HCT116 (cell line): ENCODE measurements around the gene ALX3. TPM values are rescaled to one million over a fixed set of nuclear protein-coding genes. Genes with fewer than 3 reads are reported as not detected.

Experiments used
- ATAC-seq: fragments of 200-7000 bp; cut with Tn5 transposase; 2 replicates; pipeline ENCODE4 v1.9.1; 2020; ENCODE audit warnings: mild to moderate bottlenecking, moderate library complexity
- BruUV-seq: library from RNA; stranded (reverse); fragments of 400-500 nt; replicated peaks from 2 replicates; lab custom pipeline; 2021; lab: Mats Ljungman, UMichigan
- CTCF ChIA-PET: fragments of 300-600 bp; sonication (Branson Sonifier 250); formaldehyde crosslinking; loops from one replicate; lab custom pipeline; 2021; ENCODE audit warnings: antibody characterized with exemption; lab: Charles Lee
- POLR2A ChIA-PET: fragments of 300-600, 350-600 bp; sonication (Branson Sonifier 250); formaldehyde crosslinking; loops from one replicate; lab custom pipeline; 2021; ENCODE audit warnings: antibody characterized with exemption; lab: Charles Lee
- RAD21 ChIA-PET, 2 experiments: fragments of 300-600 bp; sonication (Branson Sonifier 250); formaldehyde crosslinking; loops; one replicate each; lab custom pipeline; 2023; ENCODE audit warnings: low total read pairs in 2 of 2; ENCODE audit not compliant: uncharacterized antibody in 2 of 2, unreplicated experiment in 2 of 2, low non-redundant PET in 1 of 2; lab: Charles Lee
- DNase-seq: peaks from one replicate; pipeline ENCODE4 v3.0.0-alpha.2; 2010; ENCODE audit warnings: low read depth, low spot score
- H2AFZ ChIP-seq: fragments of 200-600 bp; shearing (Covaris generic), sonication (generic); 2 replicates; pipeline ENCODE4 v1.6.1; 2017; ENCODE audit warnings: low read depth, mixed run types, mixed read lengths, antibody characterized with exemption, low read length; ENCODE audit not compliant: poor library complexity, severe bottlenecking
- H3K27ac ChIP-seq: 2 replicates; pipeline ENCODE4 v1.5.1; 2012; ENCODE audit warnings: low read depth, low read length
- H3K27me3 ChIP-seq: fragments of 200-600 bp; sonication (generic); 2 replicates; pipeline ENCODE4 v1.6.1; 2016; ENCODE audit warnings: mixed run types, low read length, mixed read lengths; ENCODE audit not compliant: insufficient read depth
- H3K36me3 ChIP-seq, 2 experiments: fragments of 200-500 bp in 1 of 2; fragments of 200-600 bp in 1 of 2; sonication (Bioruptor generic) in 1 of 2; sonication (generic) in 1 of 2; 2 replicates each; pipeline versions ENCODE4 v1.5.1 to v1.6.1; 2014 to 2016; ENCODE audit warnings: low read length in 2 of 2, inconsistent platforms in 1 of 2, mixed read lengths in 1 of 2, mixed run types in 1 of 2; ENCODE audit not compliant: insufficient read depth in 2 of 2, control insufficient read depth in 1 of 2
- H3K4me1 ChIP-seq, 2 experiments: fragments of 200-600 bp in 1 of 2; sonication (generic) in 1 of 2; 2 replicates each; pipeline versions ENCODE4 v1.5.1 to v1.6.1; 2012 to 2017; ENCODE audit warnings: low read length in 2 of 2, inconsistent platforms in 1 of 2, mild to moderate bottlenecking in 1 of 2, mixed read lengths in 1 of 2, mixed run types in 1 of 2, moderate library complexity in 1 of 2; ENCODE audit not compliant: insufficient read depth in 2 of 2, control insufficient read depth in 1 of 2
- H3K4me2 ChIP-seq: fragments of 200-600 bp; sonication (generic); 2 replicates; pipeline ENCODE4 v1.6.1; 2017; ENCODE audit warnings: mixed run types, low read length, mixed read lengths
- H3K4me3 ChIP-seq, 2 experiments: fragments of 200-600 bp in 1 of 2; sonication (generic) in 1 of 2; replicated peaks in 1 of 2; 2 replicates each; pipeline ENCODE4 v1.5.1; 2011 to 2016; ENCODE audit warnings: low read length in 2 of 2, control low read depth in 1 of 2, low read depth in 1 of 2, mild to moderate bottlenecking in 1 of 2, mixed read lengths in 1 of 2, mixed run types in 1 of 2
- H3K79me2 ChIP-seq: fragments of 200-600 bp; sonication (generic); 2 replicates; pipeline ENCODE4 v1.6.1; 2017; ENCODE audit warnings: mild to moderate bottlenecking, mixed run types, low read length, moderate library complexity, mixed read lengths; ENCODE audit not compliant: insufficient read depth
- H3K9ac ChIP-seq: fragments of 200-600 bp; sonication (generic); 2 replicates; pipeline ENCODE4 v1.6.1; 2016; ENCODE audit warnings: low read length, mixed read lengths
- H3K9me2 ChIP-seq: fragments of 200-600 bp; sonication (generic), shearing (Covaris generic); 2 replicates; pipeline ENCODE4 v1.6.1; 2017; ENCODE audit warnings: mixed run types, mild to moderate bottlenecking, moderate library complexity; ENCODE audit not compliant: insufficient read depth
- H3K9me3 ChIP-seq, 2 experiments: fragments of 200-500 bp in 1 of 2; fragments of 200-600 bp in 1 of 2; sonication (Bioruptor generic) in 1 of 2; sonication (generic) in 1 of 2; 2 replicates each; pipeline ENCODE4 v1.6.1; 2014 to 2017; ENCODE audit warnings: low read length in 2 of 2, mixed read lengths in 2 of 2, inconsistent platforms in 1 of 2, low read depth in 1 of 2, mild to moderate bottlenecking in 1 of 2, mixed run types in 1 of 2, moderate library complexity in 1 of 2; ENCODE audit not compliant: control insufficient read depth in 1 of 2, insufficient read depth in 1 of 2
- H4K20me1 ChIP-seq: fragments of 200-600 bp; sonication (generic), shearing (Covaris generic); 2 replicates; pipeline ENCODE4 v1.6.1; 2017; ENCODE audit warnings: mixed run types, mild to moderate bottlenecking, moderate library complexity; ENCODE audit not compliant: insufficient read depth
- ATF3 ChIP-seq: IDR thresholded peaks from 2 replicates; pipeline ENCODE4 v1.6.1; 2012
- CEBPB ChIP-seq: IDR thresholded peaks from 2 replicates; pipeline ENCODE4 v1.6.1; 2012; ENCODE audit warnings: low read depth
- CTCF ChIP-seq, 3 experiments: fragments of 200-600 bp in 1 of 3; sonication (generic) in 1 of 3; IDR thresholded peaks in 2 of 3; conservative IDR thresholded peaks in 1 of 3; 2 replicates each; pipeline ENCODE4 v1.5.1; 2012 to 2017; ENCODE audit warnings: low read depth in 2 of 3, low read length in 2 of 3, antibody characterized with exemption in 1 of 3, borderline replicate concordance in 1 of 3, control low read depth in 1 of 3, mild to moderate bottlenecking in 1 of 3, mixed read lengths in 1 of 3, mixed run types in 1 of 3, moderate library complexity in 1 of 3; ENCODE audit not compliant: insufficient read depth in 1 of 3
- EGR1 ChIP-seq: IDR thresholded peaks from 2 replicates; pipeline ENCODE4 v1.6.1; 2012; ENCODE audit warnings: low read depth
- EZH2 ChIP-seq: fragments of 200-600 bp; sonication (generic); IDR thresholded peaks from 2 replicates; pipeline ENCODE4 v1.6.1; 2017; ENCODE audit warnings: antibody characterized with exemption, mixed run types
- EZH2phosphoT487 ChIP-seq: fragments of 200-600 bp; IDR thresholded peaks from 2 replicates; pipeline ENCODE4 v1.6.1; 2018; ENCODE audit warnings: antibody characterized with exemption, borderline replicate concordance
- JUND ChIP-seq: IDR thresholded peaks from 2 replicates; pipeline ENCODE4 v1.6.1; 2012
- MAX ChIP-seq: IDR thresholded peaks from 2 replicates; pipeline ENCODE4 v1.6.1; 2012
- POLR2AphosphoS5 ChIP-seq: IDR thresholded peaks from 2 replicates; pipeline ENCODE4 v1.6.1; 2011; ENCODE audit warnings: mild to moderate bottlenecking, low read depth, low read length, moderate library complexity
- RAD21 ChIP-seq: IDR thresholded peaks from 2 replicates; pipeline ENCODE4 v1.6.1; 2012; ENCODE audit warnings: low read depth, mild to moderate bottlenecking
- REST ChIP-seq: IDR thresholded peaks from 2 replicates; pipeline ENCODE4 v1.6.1; 2012; ENCODE audit warnings: low read depth
- SRF ChIP-seq: IDR thresholded peaks from 2 replicates; pipeline ENCODE4 v1.6.1; 2012; ENCODE audit warnings: low read depth
- TCF7L2 ChIP-seq: IDR thresholded peaks from 2 replicates; pipeline ENCODE4 v1.7.0; 2011; ENCODE audit warnings: borderline replicate concordance, inconsistent platforms; ENCODE audit not compliant: insufficient read depth, insufficient read length; ENCODE audit errors: extremely low read depth
- ZBTB33 ChIP-seq: IDR thresholded peaks from 2 replicates; pipeline ENCODE4 v1.6.1; 2011; ENCODE audit warnings: mild to moderate bottlenecking, low read length, moderate library complexity; ENCODE audit not compliant: insufficient replicate concordance; ENCODE audit errors: extremely low read depth
- ZNF274 ChIP-seq: fragments of 200-500 bp; sonication (Bioruptor generic); IDR thresholded peaks from 2 replicates; pipeline ENCODE4 v1.6.1; 2014; ENCODE audit warnings: mild to moderate bottlenecking, low read depth, low read length, inconsistent platforms
- intact Hi-C: fragments of 100-400 bp; cut with micrococcal nuclease; formaldehyde crosslinking; loops from 2 replicates; pipeline ENCODE4 v1.10.0; 2022
- total RNA-seq: library from RNA; stranded (reverse); gene quantifications from one replicate; pipeline ENCODE4 v1.2.1, GENCODE V29; 2021; ENCODE audit not compliant: unreplicated experiment

The ALX3 gene
- total RNA-seq, 1 experiment from 2014 or later, result not detected

GRCh38 chr1:110038271-110038670, 32.2 kb downstream of the ALX3 start:
- BruUV-seq, result no TSS peak
- no peak overlapping the region for H3K27ac ChIP-seq
- H3K79me2 ChIP-seq, result peaks cover 30% of the 10 kb centered on the region
- ChIA-PET POLR2A (no interaction called here), RAD21 (no interaction called here), CTCF (no interaction called here)
- H3K36me3 ChIP-seq, result peaks cover 26 to 45% of the 10 kb centered on the region in 2 experiments; a peak in 3 of 4 replicates
- intact Hi-C loops, result no loop called here
- no peaks in the 10 kb centered on the region for H4K20me1 ChIP-seq
- no peak overlapping the region for H3K4me3 ChIP-seq
- no peak overlapping the region for H3K4me2 ChIP-seq
- no peak for DNase-seq
- H2AFZ ChIP-seq, result no peak overlapping the region
- no peak overlapping the region for H3K9ac ChIP-seq
- no peak for ATAC-seq
- TF ChIP-seq RAD21, result no peak
- TF ChIP-seq ATF3, result no peak
- no peak for TF ChIP-seq EZH2phosphoT487
- no peak for TF ChIP-seq MAX
- TF ChIP-seq SRF, result no peak
- no peak for TF ChIP-seq EGR1
- no peak for TF ChIP-seq EZH2
- TF ChIP-seq ZNF274, result no peak
- no peak for TF ChIP-seq CEBPB
- no peak for TF ChIP-seq POLR2AphosphoS5
- no peak for TF ChIP-seq CTCF (IDR thresholded peaks at IDR 0.05 in 2 of 3, conservative IDR thresholded peaks at IDR 0.05 in 1 of 3; ENCODE audit: borderline replicate concordance in 1 of 3, insufficient read depth in 1 of 3, low read depth in 2 of 3, low read length in 2 of 3)
- TF ChIP-seq ZBTB33, result no peak
- TF ChIP-seq TCF7L2, result no peak
- no peak for TF ChIP-seq JUND
- TF ChIP-seq REST, result no peak
- H3K4me1 ChIP-seq, result peaks cover 3 to 14% of the 10 kb centered on the region in 2 experiments; a peak in 3 of 4 replicates
- H3K9me3 ChIP-seq, result no peaks in the 10 kb centered on the region
- no peaks in the 10 kb centered on the region for H3K27me3 ChIP-seq
- H3K9me2 ChIP-seq, result no peaks in the 10 kb centered on the region
